Upper lobe of left lung (tissue), 6 donors: ENCODE data around the gene COX4I2. TPM values are rescaled to one million over a fixed set of nuclear protein-coding genes. Genes with fewer than 3 reads are reported as not detected.
"Not testable (repeated sequence)": the region's sequence is repeated elsewhere in the genome, so short reads cannot be mapped to it uniquely, and the experiment has no call there.

Experiments
- ATAC-seq, 2 donors: fragments of 200-7000 bp; cut with Tn5 transposase; one replicate each; pipeline ENCODE4 v1.9.1; 2022; ENCODE audit warnings: mild to moderate bottlenecking in 2 of 2, moderate library complexity in 2 of 2; ENCODE audit not compliant: low FRiP score in 2 of 2
- DNase-seq, 2 donors: peaks; one replicate each; pipeline ENCODE4 v3.0.0-alpha.2; 2019 to 2020
- H3K27ac ChIP-seq, 4 donors: fragments of 200-600 bp; sonication (generic); one replicate each; pipeline ENCODE4 v1.5.1; 2016 to 2019
- H3K27me3 ChIP-seq, 4 donors: fragments of 200-600 bp; sonication (generic); one replicate each; pipeline ENCODE4 v1.5.1; 2017 to 2019
- H3K36me3 ChIP-seq, 4 donors: fragments of 200-600 bp; sonication (generic); one replicate each; pipeline ENCODE4 v1.5.1; 2016 to 2019
- H3K4me1 ChIP-seq, 4 donors: fragments of 200-600 bp; sonication (generic); one replicate each; pipeline ENCODE4 v1.5.1; 2018 to 2019
- H3K4me3 ChIP-seq, 4 donors: fragments of 200-600 bp; sonication (generic); one replicate each; pipeline ENCODE4 v1.5.1; 2017 to 2019; ENCODE audit warnings: mild to moderate bottlenecking in 2 of 4, moderate library complexity in 1 of 4
- H3K9me3 ChIP-seq, 4 donors: fragments of 200-600 bp; sonication (generic); one replicate each; pipeline ENCODE4 v1.5.1; 2018 to 2019
- EP300 ChIP-seq, 4 donors: sonication (generic); formaldehyde crosslinking; IDR thresholded peaks; one replicate each; pipeline ENCODE4 v1.5.1; 2017; ENCODE audit warnings: antibody characterized with exemption in 4 of 4, control low read depth in 2 of 4
- POLR2A ChIP-seq, 4 donors: fragments of 450-650 bp; IDR thresholded peaks; one replicate each; pipeline ENCODE4 v1.5.1; 2016 to 2017; ENCODE audit warnings: antibody characterized with exemption in 4 of 4, mild to moderate bottlenecking in 2 of 4
- POLR2AphosphoS5 ChIP-seq, 2 donors: sonication (generic); formaldehyde crosslinking; IDR thresholded peaks; one replicate each; pipeline ENCODE4 v1.5.1; 2017; ENCODE audit warnings: antibody characterized with exemption in 2 of 2
- WGBS, 2 donors: methylation state at CpG; one replicate each; pipeline ENCODE4 v1.1.5; 2017 to 2018; 5-methylcytosine and 5-hydroxymethylcytosine counted together
- total RNA-seq, 6 donors: library from RNA; depleted of rRNA in 4 of 6; stranded (reverse); fragments of >200 nt in 4 of 6; gene quantifications; one replicate each; pipeline versions ENCODE4 v1.1.0 to v1.2.1, GENCODE V29; 2016 to 2021
- TF ChIP-seq, protein P1 (sequence below), 6 experiments: fragments of 450-650 bp in 4 of 6; fragments of 200-600 bp in 2 of 6; sonication (generic) in 2 of 6; IDR thresholded peaks; one replicate each; pipeline ENCODE4 v1.5.1; 2016 to 2019; ENCODE audit warnings: antibody characterized with exemption in 6 of 6
- donor health status: DM: no; HTN: no; CAD: no; lungs with moderate emphysema.
- donor health status: DM: no; HTN: yes; CAD: no; lungs with severe emphysema.

Gene COX4I2
- total RNA-seq, 6 donors from 2014 or later: 1.9 to 24.3 (median 13.5) TPM

DNA sequence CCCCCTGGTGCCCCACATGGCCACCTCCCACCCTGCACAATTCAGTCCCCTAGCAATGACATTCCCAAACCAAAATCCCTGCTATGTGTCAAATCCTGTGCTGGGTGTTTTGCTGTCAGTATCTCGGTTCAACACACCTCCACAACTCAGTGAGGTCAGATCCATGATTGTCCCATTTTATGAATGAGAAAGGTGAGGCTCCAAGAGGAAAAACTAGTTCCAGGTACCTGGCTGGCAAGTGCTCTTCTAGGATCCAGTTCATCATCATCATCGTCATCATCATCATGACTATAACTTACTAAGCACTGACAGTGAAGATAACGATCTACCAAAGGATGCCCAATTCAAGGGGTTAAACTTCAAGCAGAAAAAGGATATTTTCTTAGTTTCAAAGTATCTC lies 17.5 kb upstream of the COX4I2 start:
- WGBS, 2 donors: 87 to 93% methylated on average over 3 of the region's 3 CpGs
- Histone ChIP-seq H3K36me3 (no peaks in the 10 kb centered on the region), H3K4me1 (peaks cover 0 to 11% (median 5%) of the 10 kb centered on the region in 4 donors), H3K27ac (no peak overlapping the region), H3K9me3 (no peaks in the 10 kb centered on the region), H3K27me3 (no peaks in the 10 kb centered on the region), H3K4me3 (no peak overlapping the region)
- TF ChIP-seq POLR2A (IDR thresholded peaks at IDR 0.05) (no peak), POLR2AphosphoS5 (IDR thresholded peaks at IDR 0.05) (no peak), EP300 (IDR thresholded peaks at IDR 0.05) (no peak)
- TF ChIP-seq, protein P1, sequence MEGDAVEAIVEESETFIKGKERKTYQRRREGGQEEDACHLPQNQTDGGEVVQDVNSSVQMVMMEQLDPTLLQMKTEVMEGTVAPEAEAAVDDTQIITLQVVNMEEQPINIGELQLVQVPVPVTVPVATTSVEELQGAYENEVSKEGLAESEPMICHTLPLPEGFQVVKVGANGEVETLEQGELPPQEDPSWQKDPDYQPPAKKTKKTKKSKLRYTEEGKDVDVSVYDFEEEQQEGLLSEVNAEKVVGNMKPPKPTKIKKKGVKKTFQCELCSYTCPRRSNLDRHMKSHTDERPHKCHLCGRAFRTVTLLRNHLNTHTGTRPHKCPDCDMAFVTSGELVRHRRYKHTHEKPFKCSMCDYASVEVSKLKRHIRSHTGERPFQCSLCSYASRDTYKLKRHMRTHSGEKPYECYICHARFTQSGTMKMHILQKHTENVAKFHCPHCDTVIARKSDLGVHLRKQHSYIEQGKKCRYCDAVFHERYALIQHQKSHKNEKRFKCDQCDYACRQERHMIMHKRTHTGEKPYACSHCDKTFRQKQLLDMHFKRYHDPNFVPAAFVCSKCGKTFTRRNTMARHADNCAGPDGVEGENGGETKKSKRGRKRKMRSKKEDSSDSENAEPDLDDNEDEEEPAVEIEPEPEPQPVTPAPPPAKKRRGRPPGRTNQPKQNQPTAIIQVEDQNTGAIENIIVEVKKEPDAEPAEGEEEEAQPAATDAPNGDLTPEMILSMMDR (IDR thresholded peaks at IDR 0.05): no peak
- DNase-seq: no peak
- no peak for ATAC-seq

DNA sequence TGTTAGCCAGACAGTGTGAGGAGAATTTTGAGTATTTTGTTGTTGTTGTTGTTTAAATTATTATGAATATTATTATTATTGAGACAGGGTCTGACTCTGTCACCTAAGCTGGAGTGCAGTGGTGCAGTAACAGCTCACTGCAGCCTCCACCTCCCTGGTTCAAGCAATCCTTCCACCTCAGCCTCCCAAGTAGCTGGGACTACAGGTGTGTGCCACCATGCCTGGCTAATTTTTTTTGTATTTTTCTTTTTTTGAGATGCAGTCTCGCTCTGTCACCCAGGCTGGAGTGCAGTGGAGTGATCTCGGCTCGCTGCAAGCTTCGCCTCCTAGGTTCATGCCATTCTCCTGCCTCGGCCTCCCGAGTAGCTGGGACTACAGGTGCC lies 14.6 kb upstream of the COX4I2 start:
- 93 to 99% methylated on average over 6 of the region's 6 CpGs for WGBS, 2 donors
- ATAC-seq, H3K27me3 ChIP-seq, DNase-seq, H3K9me3 ChIP-seq, H3K36me3 ChIP-seq, H3K4me3 ChIP-seq: not testable (repeated sequence)
- H3K4me1 ChIP-seq: peaks cover 0 to 11% (median 5%) of the 10 kb centered on the region in 4 donors
- peak overlapping the region in 2 of 4 donors; percentile 32 to 66 for H3K27ac ChIP-seq

DNA sequence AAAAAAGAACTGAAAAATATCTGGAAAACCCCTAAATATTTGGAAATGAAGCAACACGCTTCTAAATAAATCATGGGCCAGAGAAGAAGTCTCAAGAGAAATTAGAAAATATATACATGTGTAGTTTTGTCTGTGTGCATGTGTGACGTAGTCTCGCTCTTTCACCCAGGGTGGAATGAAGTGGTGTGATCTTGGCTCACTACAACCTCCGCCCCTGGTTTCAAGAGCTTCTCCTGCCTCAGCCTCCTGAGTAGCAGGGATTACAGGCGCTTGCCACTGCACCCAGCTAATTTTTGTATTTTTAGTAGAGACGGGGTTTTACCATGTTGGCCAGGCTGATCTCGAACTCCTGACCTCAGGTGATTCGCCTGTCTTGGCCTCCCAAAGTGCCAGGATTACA lies 11.2 kb upstream of the COX4I2 start:
- H3K4me3 ChIP-seq, ATAC-seq, H3K9me3 ChIP-seq, H3K27me3 ChIP-seq, H3K27ac ChIP-seq, H3K36me3 ChIP-seq: not testable (repeated sequence)
- H3K4me1 ChIP-seq: peaks cover 0 to 11% (median 5%) of the 10 kb centered on the region in 4 donors
- peak in 1 of 2 donors; percentile 54 for DNase-seq
- WGBS, 2 donors: 53 to 74% methylated on average over 8 of the region's 8 CpGs

DNA sequence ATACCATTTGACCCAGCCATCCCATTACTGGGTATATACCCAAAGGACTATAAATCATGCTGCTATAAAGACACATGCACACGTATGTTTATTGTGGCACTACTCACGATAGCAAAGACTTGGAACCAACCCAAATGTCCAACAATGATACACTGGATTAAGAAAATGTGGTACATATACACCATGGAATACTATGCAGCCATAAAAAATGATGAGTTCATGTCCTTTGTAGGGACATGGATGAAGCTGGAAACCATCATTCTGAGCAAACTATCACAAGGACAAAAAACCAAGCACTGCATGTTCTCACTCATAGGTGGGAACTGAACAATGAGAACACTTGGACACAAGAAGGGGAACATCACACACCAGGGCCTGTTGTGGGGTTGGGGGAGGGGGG lies 9.7 kb upstream of the COX4I2 start:
- DNase-seq, H3K9me3 ChIP-seq, H3K36me3 ChIP-seq, H3K4me3 ChIP-seq, H3K4me1 ChIP-seq, ATAC-seq, H3K27ac ChIP-seq, H3K27me3 ChIP-seq: not testable (repeated sequence)
- WGBS, 2 donors: 73 to 76% methylated on average over 2 of the region's 2 CpGs

DNA sequence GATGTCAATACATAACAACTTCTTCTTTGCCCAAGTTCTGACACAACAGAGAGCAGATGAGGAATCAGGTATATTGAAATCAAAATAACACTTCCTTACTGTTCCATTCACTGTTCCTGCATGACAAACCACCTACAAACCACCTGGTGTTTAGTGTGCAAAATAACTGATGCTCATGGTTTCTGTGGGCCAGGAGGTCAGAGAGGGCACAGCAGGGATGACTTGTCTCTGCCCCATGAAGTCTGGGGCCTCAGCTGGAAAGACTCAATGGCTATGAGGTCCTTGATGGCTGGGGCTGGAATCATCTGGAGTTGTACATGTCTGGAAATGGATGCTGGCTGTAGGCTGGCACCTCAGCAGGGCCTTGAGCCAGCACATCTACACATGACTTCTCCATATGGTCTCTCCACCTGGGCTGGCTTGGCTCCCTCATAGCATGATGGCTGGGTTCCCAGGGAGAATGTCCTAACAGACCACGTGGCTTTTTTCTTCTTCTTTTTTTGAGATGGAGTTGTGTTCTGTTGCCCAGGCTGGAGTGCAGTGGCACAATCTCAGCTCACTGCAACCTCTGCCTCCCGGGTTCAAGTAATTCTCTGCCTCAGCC lies 7.4 kb upstream of the COX4I2 start:
- H3K4me3 ChIP-seq: no peak overlapping the region
- H3K9me3 ChIP-seq: no peaks in the 10 kb centered on the region
- peaks cover 0 to 7% (median 0%) of the 10 kb centered on the region in 4 donors for H3K4me1 ChIP-seq
- H3K27ac ChIP-seq: no peak overlapping the region
- no peak for DNase-seq
- ATAC-seq: no peak
- WGBS, 2 donors: 45 to 52% methylated on average over 2 of the region's 2 CpGs
- H3K27me3 ChIP-seq: no peaks in the 10 kb centered on the region
- TF ChIP-seq POLR2AphosphoS5 (IDR thresholded peaks at IDR 0.05) (no peak), EP300 (IDR thresholded peaks at IDR 0.05) (no peak)
- TF ChIP-seq, protein P1 (IDR thresholded peaks at IDR 0.05): no peak
- no peaks in the 10 kb centered on the region for H3K36me3 ChIP-seq

DNA sequence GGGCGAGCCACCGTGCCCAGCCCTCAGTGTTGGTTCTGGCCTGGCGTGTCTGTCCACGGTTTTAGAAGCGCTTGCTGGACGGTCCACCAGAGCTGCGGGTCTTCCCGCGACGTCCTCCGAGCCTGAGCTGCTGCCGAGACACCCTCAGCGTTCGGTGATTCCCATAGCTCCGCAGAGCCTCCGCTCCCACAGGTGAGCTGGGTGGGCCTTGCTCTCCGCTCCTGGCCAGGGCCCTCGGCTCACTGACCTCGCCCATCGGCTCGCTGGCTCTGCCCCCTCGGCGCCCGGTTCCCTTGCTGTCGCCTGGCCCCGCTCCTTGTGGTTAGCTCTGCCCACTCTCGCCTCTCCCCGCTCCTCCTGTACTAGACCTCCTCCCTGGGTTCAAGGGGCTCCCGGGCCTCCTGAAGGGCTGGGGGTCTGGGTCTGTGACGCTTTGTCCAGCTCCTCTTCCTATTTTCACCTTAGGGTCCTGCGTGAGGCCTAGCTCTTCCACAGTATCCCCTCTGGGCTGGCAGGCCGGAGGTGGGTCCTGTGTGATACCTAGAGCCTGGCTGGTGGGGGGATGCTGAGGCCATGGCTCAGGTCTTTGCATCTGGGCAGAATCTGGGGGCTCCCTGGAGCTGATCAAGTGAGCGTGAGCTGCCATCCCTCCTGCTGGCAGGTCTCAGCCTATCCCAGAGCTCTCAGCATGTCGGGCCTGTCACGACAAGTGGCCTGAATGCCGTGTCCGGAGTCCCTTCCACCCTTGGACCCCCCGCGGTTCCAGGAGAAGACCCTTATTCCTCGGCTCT lies 5.0 kb upstream of the COX4I2 start:
- Histone ChIP-seq H3K4me3 (no peak overlapping the region), H3K9me3 (no peaks in the 10 kb centered on the region), H3K36me3 (no peaks in the 10 kb centered on the region), H3K27ac (peak overlapping the region in 3 of 4 donors; percentile 49 to 71 (median 64)), H3K4me1 (peaks cover 0 to 7% (median 0%) of the 10 kb centered on the region in 4 donors), H3K27me3 (peaks cover 0 to 4% (median 0%) of the 10 kb centered on the region in 4 donors)
- WGBS, 2 donors: 91 to 92% methylated on average over 33 to 40 of the region's 40 CpGs
- TF ChIP-seq, protein P1 (IDR thresholded peaks at IDR 0.05): no peak
- no peak for TF ChIP-seq POLR2AphosphoS5 (IDR thresholded peaks at IDR 0.05)
- TF ChIP-seq EP300 (IDR thresholded peaks at IDR 0.05): no peak
- TF ChIP-seq POLR2A (IDR thresholded peaks at IDR 0.05): no peak
- DNase-seq (peak in 1 of 2 donors; percentile 81), ATAC-seq (peak in 1 of 2 donors; percentile 5)
